HAP-1 (cell line): ENCODE data around the gene CEBPA.

Source experiments
- DNase-seq, 2 experiments: peaks; one replicate each; pipeline ENCODE4 v3.0.0-alpha.2; 2016 to 2020; ENCODE audit warnings: low spot score in 2 of 2
- H3K27me3 ChIP-seq: fragments of 250-450 bp; sonication (Bioruptor Pico); 2 replicates; pipeline ENCODE4 v1.5.1; 2020; ENCODE audit warnings: low read depth, mild to moderate bottlenecking, moderate library complexity
- H3K36me3 ChIP-seq: fragments of 250-450 bp; sonication (Bioruptor Pico); replicated peaks from 2 replicates; pipeline ENCODE4 v1.5.1; 2020; ENCODE audit warnings: mild to moderate bottlenecking
- H3K4me1 ChIP-seq: fragments of 250-450 bp; sonication (Bioruptor Pico); 2 replicates; pipeline ENCODE4 v1.5.1; 2020; ENCODE audit warnings: mild to moderate bottlenecking
- H3K4me3 ChIP-seq: fragments of 250-450 bp; sonication (Bioruptor Pico); 2 replicates; pipeline ENCODE4 v1.5.1; 2020; ENCODE audit warnings: mild to moderate bottlenecking, moderate library complexity
- H3K9me3 ChIP-seq: fragments of 250-450 bp; sonication (Bioruptor Pico); 2 replicates; pipeline ENCODE4 v1.5.1; 2020; ENCODE audit warnings: mild to moderate bottlenecking, moderate library complexity
- in situ Hi-C: fragments of 300-500 bp; cut with MboI; formaldehyde crosslinking; loops from 3 replicates; pipeline ENCODE4 v1.14.3; 2020; ENCODE audit warnings: low sequenced_read_pairs, inconsistent platforms, mixed read lengths

CEBPA gene

GRCh38 chr19:33293255-33294057, 8.9 kb downstream of the CEBPA start:
- Histone ChIP-seq H3K4me1 (no peaks in the 10 kb centered on the region), H3K36me3 (no peaks in the 10 kb centered on the region), H3K9me3 (peaks cover 4% of the 10 kb centered on the region), H3K27me3 (no peaks in the 10 kb centered on the region), H3K4me3 (no peak overlapping the region)
- in situ Hi-C loops: no loop called here
- no peak for DNase-seq

DNA sequence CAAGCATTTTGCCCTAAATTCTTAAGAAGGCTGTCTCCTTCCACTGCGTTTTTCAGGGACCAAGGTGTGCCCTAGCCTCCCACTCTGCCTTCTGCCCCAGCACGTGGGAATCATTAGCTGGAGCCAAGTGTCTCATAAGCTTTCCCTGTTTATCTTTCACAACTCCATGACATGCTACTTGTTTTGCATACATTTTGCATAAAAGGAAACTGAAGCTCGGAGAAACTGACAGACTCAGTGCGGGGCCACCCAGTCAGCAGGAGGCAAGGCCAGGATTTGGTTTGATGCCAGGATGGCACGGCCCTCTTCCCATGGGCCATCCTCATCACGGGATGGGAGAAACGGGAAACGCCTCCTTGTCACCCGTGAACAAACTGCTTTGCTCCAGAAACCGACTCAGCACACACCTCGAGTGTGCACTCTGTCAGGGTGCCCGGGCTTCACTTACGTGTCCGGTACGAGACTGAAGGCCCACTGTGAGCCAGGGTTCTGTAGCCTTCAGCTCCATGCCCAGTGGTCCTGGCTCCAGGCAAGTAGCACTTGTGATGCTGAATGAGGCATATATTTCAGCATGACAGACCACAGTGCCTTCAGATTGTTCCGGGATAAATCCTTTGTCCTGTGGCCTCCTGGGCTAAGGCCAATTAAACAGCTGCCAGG, 9.6 kb downstream of the CEBPA start:
- H3K36me3 ChIP-seq: no peaks in the 10 kb centered on the region
- no peak for DNase-seq
- H3K9me3 ChIP-seq: peaks cover 6% of the 10 kb centered on the region
- H3K4me3 ChIP-seq: no peak overlapping the region
- H3K27me3 ChIP-seq: no peaks in the 10 kb centered on the region
- in situ Hi-C loops: no loop called here
- H3K4me1 ChIP-seq: no peaks in the 10 kb centered on the region

- no peaks in the 10 kb centered on the region for H3K27me3 ChIP-seq
- H3K4me1 ChIP-seq: no peaks in the 10 kb centered on the region
- peaks cover 6% of the 10 kb centered on the region for H3K9me3 ChIP-seq
- no peaks in the 10 kb centered on the region for H3K36me3 ChIP-seq
- in situ Hi-C loops: no loop called here
- H3K4me3 ChIP-seq: no peak overlapping the region
- DNase-seq: no peak
Measured at GRCh38 chr19:33291623-33292534, 10.5 kb downstream of the CEBPA start.

GRCh38 chr19:33290956-33291622, 11.2 kb downstream of the CEBPA start:
- in situ Hi-C loops: no loop called here
- H3K4me3 ChIP-seq: no peak overlapping the region
- no peaks in the 10 kb centered on the region for H3K27me3 ChIP-seq
- no peaks in the 10 kb centered on the region for H3K36me3 ChIP-seq
- peaks cover 6% of the 10 kb centered on the region for H3K9me3 ChIP-seq
- no peaks in the 10 kb centered on the region for H3K4me1 ChIP-seq
- no peak for DNase-seq

DNA sequence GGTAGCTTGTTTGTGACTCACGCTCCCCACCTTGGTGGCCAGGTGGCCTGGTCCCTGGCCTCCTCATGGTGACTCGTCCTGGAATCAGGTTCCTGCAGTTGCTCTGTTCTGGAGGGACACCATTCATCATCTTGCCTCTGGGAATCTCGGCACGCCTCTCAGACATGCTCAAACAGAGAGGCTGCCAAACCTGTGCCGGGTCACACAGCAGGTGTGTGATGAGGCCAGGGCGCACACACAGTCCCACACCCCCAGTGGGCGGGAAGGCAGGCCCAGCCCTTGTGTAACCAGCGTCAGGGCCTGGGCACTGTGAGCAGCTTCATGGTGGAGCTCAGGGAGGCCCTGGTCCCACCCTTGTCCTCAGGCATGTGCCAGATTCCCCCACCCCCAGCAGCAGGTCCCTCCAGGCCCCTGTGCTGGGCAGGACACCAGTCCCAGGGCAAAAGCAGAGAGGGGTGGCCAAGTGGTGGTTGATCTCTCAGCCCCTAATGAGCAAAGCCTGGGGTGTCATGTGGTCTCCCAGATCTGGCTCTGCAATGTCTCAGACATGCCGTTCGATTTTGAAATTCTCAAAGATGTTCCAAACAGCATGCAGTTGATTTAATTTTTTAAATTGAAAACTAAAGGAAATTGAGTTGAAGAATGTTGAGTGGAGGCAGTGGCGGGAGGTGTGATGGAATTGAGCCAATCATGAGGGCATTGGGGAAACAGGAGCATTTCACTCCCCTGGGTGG, 12.1 kb downstream of the CEBPA start:
- H3K4me3 ChIP-seq: no peak overlapping the region
- H3K36me3 ChIP-seq: no peaks in the 10 kb centered on the region
- peaks cover 6% of the 10 kb centered on the region for H3K9me3 ChIP-seq
- no peaks in the 10 kb centered on the region for H3K27me3 ChIP-seq
- DNase-seq: no peak
- in situ Hi-C loops: no loop called here
- H3K4me1 ChIP-seq: no peaks in the 10 kb centered on the region

GRCh38 chr19:33289261-33289660, 13.1 kb downstream of the CEBPA start:
- Histone ChIP-seq H3K4me1 (no peaks in the 10 kb centered on the region), H3K4me3 (no peak overlapping the region), H3K9me3 (peaks cover 6% of the 10 kb centered on the region), H3K27me3 (no peaks in the 10 kb centered on the region), H3K36me3 (no peaks in the 10 kb centered on the region)
- in situ Hi-C loops: no loop called here
- no peak for DNase-seq

DNA sequence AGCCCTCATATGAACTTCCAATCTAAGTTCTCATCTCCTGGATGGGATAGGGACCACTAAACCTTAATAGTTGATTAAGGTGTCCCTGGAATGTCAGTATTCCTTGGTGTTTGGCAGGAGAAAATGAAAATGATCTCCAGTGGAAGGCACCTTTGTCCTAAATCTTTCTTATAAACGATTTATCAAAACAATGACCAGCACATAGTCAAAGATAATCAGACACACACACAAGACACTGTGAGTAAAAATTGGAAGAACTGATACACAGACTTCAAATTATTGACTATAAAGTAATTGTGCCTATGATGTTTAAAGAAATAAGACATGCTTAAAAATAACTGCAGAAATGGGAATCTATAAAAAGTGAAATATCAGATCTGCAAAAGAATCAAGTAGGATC, 13.7 kb downstream of the CEBPA start:
- H3K36me3 ChIP-seq: no peaks in the 10 kb centered on the region
- H3K27me3 ChIP-seq: no peaks in the 10 kb centered on the region
- peaks cover 6% of the 10 kb centered on the region for H3K9me3 ChIP-seq
- in situ Hi-C loops: no loop called here
- no peaks in the 10 kb centered on the region for H3K4me1 ChIP-seq
- no peak overlapping the region for H3K4me3 ChIP-seq
- no peak for DNase-seq

- Histone ChIP-seq H3K4me1 (no peaks in the 10 kb centered on the region), H3K4me3 (no peak overlapping the region), H3K9me3 (peaks cover 6% of the 10 kb centered on the region), H3K27me3 (no peaks in the 10 kb centered on the region), H3K36me3 (no peaks in the 10 kb centered on the region)
- in situ Hi-C loops: no loop called here
- DNase-seq: no peak
Measured at GRCh38 chr19:33287927-33288326, 14.4 kb downstream of the CEBPA start.

DNA sequence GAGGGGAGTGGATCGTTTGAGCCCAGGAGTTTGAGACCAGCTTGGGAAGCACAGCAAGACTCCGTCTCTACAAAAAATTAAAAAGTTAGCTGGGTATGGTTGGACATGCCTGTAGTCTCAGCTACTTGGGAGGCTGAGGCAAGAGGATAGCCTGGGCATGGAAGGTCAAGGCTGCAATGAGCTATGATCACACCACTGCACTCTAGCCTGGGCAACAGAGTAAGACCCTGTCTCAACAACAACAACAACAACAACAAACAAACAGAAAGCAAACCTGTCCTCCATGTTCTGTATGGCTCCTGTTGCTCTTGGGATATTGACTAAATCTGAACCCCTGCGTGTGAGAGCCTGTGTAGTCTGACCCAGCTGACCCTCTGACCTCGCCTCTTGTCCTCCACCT, 14.9 kb downstream of the CEBPA start:
- no peak for DNase-seq
- Histone ChIP-seq H3K27me3 (no peaks in the 10 kb centered on the region), H3K9me3 (peaks cover 6% of the 10 kb centered on the region), H3K4me3 (no peak overlapping the region), H3K36me3 (no peaks in the 10 kb centered on the region), H3K4me1 (no peaks in the 10 kb centered on the region)
- in situ Hi-C loops: no loop called here

DNA sequence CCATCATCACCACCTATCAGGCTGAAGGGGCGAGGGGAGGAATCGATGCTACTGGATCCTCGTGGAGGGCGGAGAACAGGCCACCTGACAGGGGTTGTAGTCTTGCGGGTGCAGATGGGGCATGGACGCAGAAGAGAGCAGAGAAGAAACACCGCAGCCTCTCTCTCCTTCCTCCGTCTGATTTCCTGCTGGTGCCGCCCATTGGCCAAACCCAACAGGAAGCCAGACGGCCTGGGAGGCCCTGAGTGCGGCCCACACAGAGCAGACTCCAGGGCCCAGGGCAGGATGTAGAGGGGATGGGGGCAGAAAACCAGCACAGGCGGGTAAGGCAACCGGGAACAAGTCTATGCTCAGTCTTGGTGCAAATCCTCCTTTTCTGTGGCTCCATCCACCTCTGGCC, 15.4 kb downstream of the CEBPA start:
- in situ Hi-C loops: no loop called here
- H3K4me3 ChIP-seq: no peak overlapping the region
- peaks cover 6% of the 10 kb centered on the region for H3K9me3 ChIP-seq
- no peaks in the 10 kb centered on the region for H3K27me3 ChIP-seq
- no peak for DNase-seq
- no peaks in the 10 kb centered on the region for H3K4me1 ChIP-seq
- H3K36me3 ChIP-seq: no peaks in the 10 kb centered on the region

- DNase-seq: no peak
- Histone ChIP-seq H3K9me3 (peaks cover 6% of the 10 kb centered on the region), H3K4me3 (no peak overlapping the region), H3K27me3 (no peaks in the 10 kb centered on the region), H3K4me1 (no peaks in the 10 kb centered on the region), H3K36me3 (no peaks in the 10 kb centered on the region)
- in situ Hi-C loops: no loop called here
Measured at GRCh38 chr19:33285441-33285927, 16.9 kb downstream of the CEBPA start.

DNA sequence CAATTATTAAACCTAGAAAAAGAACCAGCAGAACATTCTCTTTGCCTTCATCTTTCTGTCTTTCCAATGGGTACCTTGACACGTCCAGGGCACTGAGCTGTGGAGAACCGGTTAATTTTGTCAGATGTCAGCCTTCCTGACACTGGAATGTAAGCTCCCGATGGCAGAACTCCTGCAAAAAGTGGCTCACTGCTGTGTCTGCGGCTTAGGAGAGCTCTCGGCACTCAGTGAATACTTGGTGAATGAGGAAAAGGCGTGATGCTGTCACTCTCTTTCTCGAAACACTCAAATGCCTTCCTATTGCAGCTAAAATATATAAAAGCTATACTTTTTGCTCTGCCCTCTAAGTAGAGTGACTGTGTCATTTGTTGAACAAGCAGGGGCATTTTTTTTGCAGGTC, 17.6 kb downstream of the CEBPA start:
- in situ Hi-C loops: no loop called here
- no peaks in the 10 kb centered on the region for H3K36me3 ChIP-seq
- H3K4me1 ChIP-seq: no peaks in the 10 kb centered on the region
- DNase-seq: no peak
- H3K4me3 ChIP-seq: no peak overlapping the region
- peaks cover 6% of the 10 kb centered on the region for H3K9me3 ChIP-seq
- H3K27me3 ChIP-seq: no peaks in the 10 kb centered on the region

DNA sequence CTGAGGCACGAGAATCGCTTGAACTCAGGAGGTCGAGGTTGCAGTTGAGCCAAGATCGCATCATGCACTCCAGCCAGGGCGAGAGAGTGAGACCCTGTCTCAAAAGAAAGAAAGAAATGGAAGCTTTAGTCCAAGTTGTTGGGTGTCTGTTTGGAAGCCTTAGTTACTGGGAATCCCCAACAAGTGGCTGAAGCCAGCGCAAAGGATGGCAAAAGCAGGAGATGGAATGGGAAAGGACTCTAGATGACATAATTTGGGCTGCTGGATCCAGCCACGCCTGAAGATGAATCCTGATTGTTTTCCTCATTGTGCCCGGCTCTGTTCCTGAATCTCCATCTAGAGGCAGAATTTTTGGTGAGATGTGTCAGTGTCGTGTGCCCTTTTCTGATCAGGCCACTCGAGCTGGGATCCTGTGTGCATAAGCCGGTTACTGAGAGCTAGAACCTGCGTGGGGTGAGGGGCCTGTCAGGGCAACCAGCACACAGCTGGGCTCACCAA, 18.1 kb downstream of the CEBPA start:
- Histone ChIP-seq H3K36me3 (no peaks in the 10 kb centered on the region), H3K27me3 (no peaks in the 10 kb centered on the region), H3K4me3 (no peak overlapping the region), H3K9me3 (peaks cover 6% of the 10 kb centered on the region), H3K4me1 (no peaks in the 10 kb centered on the region)
- in situ Hi-C loops: no loop called here
- DNase-seq: no peak
